IPS DF 6.9 (cell line): ENCODE data around the gene MNAT1.

ENCODE experiments used
- DNase-seq: peaks from one replicate; pipeline ENCODE4 v3.0.0-alpha.2; 2013; ENCODE audit warnings: low read depth, low spot score
- H3K27ac ChIP-seq: one replicate; pipeline ENCODE4 v1.5.1; 2013; ENCODE audit warnings: low read length, control low read depth
- H3K27me3 ChIP-seq: 2 replicates; pipeline ENCODE4 v1.6.1; 2013; ENCODE audit warnings: mild to moderate bottlenecking, low read length; ENCODE audit not compliant: control insufficient read depth, insufficient read depth
- H3K36me3 ChIP-seq: 2 replicates; pipeline ENCODE4 v1.6.1; 2013; ENCODE audit warnings: low read length; ENCODE audit not compliant: control insufficient read depth, insufficient read depth
- H3K4me1 ChIP-seq: 2 replicates; pipeline ENCODE4 v1.6.1; 2013; ENCODE audit warnings: low read length; ENCODE audit not compliant: control insufficient read depth, insufficient read depth
- H3K4me3 ChIP-seq: 2 replicates; pipeline ENCODE4 v1.5.1; 2013; ENCODE audit warnings: mild to moderate bottlenecking, low read length
- H3K9me3 ChIP-seq: 2 replicates; pipeline ENCODE4 v1.6.1; 2013; ENCODE audit warnings: low read length, inconsistent platforms; ENCODE audit not compliant: control insufficient read depth, insufficient read depth
- WGBS: extraction: QIAGEN DNeasy Blood & Tissue Kit; methylation state at CpG from one replicate; pipeline ENCODE4 v1.1.7; 2013; ENCODE audit warnings: mixed read lengths, missing lambda C conversion rate; ENCODE audit not compliant: insufficient read length, insufficient coverage; 5-methylcytosine and 5-hydroxymethylcytosine counted together

The MNAT1 gene

GRCh38 chr14:60977847-60978246 is 243.3 kb downstream of the MNAT1 start:
- no peaks in the 10 kb centered on the region for H3K4me1 ChIP-seq
- H3K27ac ChIP-seq: no peak overlapping the region
- no peaks in the 10 kb centered on the region for H3K27me3 ChIP-seq
- no CpG with 5 or more reads among the region's 2 CpGs for WGBS
- DNase-seq: no peak
- no peaks in the 10 kb centered on the region for H3K9me3 ChIP-seq
- H3K4me3 ChIP-seq: no peak overlapping the region
- peaks cover 3% of the 10 kb centered on the region; the same call in 1 of the 2 replicates for H3K36me3 ChIP-seq

DNA sequence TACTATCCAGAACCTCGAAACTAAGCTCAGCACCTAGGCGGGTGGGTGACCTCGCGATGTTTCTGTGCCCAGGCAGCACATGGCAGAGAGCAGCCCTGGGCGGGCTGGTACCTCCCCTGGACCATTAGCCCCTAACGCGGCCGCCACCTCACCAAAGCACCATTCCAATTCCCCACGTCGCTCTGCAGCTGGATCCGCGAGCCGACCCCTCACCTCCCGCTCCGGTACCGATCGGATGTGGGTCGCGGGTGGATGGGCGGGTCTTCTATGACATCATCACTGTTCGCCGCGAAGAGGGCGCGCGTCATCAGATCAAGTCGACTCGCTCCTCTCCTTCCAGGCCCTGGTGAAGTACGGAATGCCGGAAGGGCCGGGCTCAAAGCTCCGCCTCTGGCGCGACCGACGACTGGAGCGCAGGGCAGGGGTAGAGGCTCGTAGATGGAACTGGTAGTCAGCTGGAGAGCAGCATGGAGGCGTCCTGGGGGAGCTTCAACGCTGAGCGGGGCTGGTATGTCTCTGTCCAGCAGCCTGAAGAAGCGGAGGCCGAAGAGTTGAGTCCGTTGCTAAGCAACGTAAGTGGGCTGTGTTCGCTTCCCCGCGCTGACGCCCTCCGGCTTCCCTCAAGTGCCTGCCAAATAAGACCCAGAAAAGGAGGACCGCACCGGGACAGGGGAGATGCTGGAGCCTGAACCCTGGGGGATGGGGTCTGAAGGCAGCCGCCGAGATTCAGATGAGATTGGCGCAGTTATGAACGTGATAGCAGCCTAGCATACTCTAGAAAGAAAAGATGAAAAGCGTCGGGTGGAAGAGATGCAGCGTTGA is 246.5 kb downstream of the MNAT1 start, which contains the start of the genes SLC38A6 and TRMT5:
Gene SLC38A6, plus strand, starts transcription at position 435 of the 822 bp plus-strand sequence. Its CDS starts 33 bp downstream, at position 468.
Gene TRMT5, minus strand, starts transcription at position 269 of the 822 bp plus-strand sequence. Its CDS starts 106 bp downstream, at position 163.
- Histone ChIP-seq H3K36me3 (no peaks in the 10 kb centered on the region), H3K9me3 (no peaks in the 10 kb centered on the region), H3K4me1 (no peaks in the 10 kb centered on the region), H3K4me3 (peak within 1 kb of the TSS; percentile 66), H3K27me3 (no peaks in the 10 kb centered on the region), H3K27ac (no peak within 1 kb of the TSS)
- no CpG with 5 or more reads among the region's 59 CpGs for WGBS
- DNase-seq: peak; percentile 73

- no peaks in the 10 kb centered on the region for H3K27me3 ChIP-seq
- no peaks in the 10 kb centered on the region for H3K36me3 ChIP-seq
- H3K4me3 ChIP-seq: peak overlapping the region; percentile 66
- WGBS: 100% methylated on average over 1 of the region's 12 CpGs
- H3K9me3 ChIP-seq: no peaks in the 10 kb centered on the region
- H3K27ac ChIP-seq: no peak overlapping the region
- no peaks in the 10 kb centered on the region for H3K4me1 ChIP-seq
- DNase-seq: no peak
Measured at GRCh38 chr14:60981633-60982455, 247.3 kb downstream of the MNAT1 start.

DNA sequence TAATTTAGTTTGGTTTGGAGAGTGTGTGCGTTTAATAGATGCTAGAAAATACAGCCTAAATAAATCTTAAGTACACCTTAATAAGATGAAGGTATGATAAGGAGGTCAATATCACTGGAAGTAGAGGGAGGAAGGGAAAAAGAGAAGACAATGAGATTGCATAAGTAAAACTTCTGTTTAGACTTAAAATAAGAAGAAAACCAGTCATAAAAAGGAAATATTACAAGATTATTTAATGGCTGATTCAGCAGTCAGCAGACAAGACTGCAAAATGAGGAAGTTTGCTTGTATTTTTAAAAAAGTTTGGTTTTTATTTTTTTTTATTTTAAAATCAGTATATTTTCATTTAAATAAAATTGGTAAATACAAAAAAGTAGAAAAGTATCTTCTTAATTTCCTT is 249.6 kb downstream of the MNAT1 start:
- Histone ChIP-seq H3K36me3 (no peaks in the 10 kb centered on the region), H3K4me3 (no peak overlapping the region), H3K4me1 (no peaks in the 10 kb centered on the region), H3K27me3 (no peaks in the 10 kb centered on the region), H3K27ac (no peak overlapping the region), H3K9me3 (no peaks in the 10 kb centered on the region)
- WGBS: no CpG with 5 or more reads among the region's 1 CpG
- DNase-seq: no peak

DNA sequence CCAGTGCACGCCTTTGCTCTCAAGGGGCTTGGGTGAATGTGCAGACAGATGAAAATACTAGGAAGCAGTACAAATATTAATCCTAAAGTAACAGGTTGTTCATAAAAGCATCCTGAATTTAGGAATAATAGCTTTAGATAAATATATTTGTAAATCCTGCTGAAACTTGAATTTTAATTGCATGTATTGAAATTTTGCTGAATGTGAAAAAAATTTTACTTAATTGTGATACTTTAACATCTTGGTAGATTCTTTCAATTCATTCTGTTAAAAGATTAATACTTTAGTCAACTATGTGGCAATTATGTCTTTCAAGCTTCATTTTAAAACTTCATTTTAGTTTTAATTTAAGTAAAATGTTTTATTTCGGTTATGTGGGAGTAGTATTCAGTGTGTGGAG is 251.9 kb downstream of the MNAT1 start:
- WGBS: 100% methylated on average over 1 of the region's 2 CpGs
- Histone ChIP-seq H3K9me3 (no peaks in the 10 kb centered on the region), H3K4me1 (no peaks in the 10 kb centered on the region), H3K4me3 (no peak overlapping the region), H3K36me3 (no peaks in the 10 kb centered on the region), H3K27me3 (no peaks in the 10 kb centered on the region), H3K27ac (no peak overlapping the region)
- no peak for DNase-seq

DNA sequence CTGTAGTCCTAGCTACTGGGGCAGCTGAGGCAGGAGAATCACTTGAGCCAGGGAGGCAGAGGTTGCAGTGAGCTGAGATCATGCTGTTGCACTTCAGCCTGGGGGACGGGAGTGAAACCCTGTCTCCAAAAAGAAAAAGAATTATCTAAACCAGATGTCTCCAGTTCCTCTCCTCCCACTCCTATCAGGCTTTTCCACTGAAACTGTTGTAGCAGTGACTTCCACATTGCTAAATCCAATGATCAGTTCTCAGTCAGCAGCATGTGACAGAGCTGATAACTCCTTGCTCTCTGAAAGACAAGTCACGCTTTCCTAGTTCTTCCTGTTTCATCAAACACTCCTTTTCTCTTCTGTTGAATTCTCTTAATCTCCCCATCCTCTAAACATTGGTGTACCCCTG is 255.0 kb downstream of the MNAT1 start:
- no CpG with 5 or more reads among the region's 2 CpGs for WGBS
- Histone ChIP-seq H3K27me3 (no peaks in the 10 kb centered on the region), H3K27ac (no peak overlapping the region), H3K4me3 (no peak overlapping the region), H3K9me3 (no peaks in the 10 kb centered on the region), H3K4me1 (no peaks in the 10 kb centered on the region), H3K36me3 (no peaks in the 10 kb centered on the region)
- no peak for DNase-seq

DNA sequence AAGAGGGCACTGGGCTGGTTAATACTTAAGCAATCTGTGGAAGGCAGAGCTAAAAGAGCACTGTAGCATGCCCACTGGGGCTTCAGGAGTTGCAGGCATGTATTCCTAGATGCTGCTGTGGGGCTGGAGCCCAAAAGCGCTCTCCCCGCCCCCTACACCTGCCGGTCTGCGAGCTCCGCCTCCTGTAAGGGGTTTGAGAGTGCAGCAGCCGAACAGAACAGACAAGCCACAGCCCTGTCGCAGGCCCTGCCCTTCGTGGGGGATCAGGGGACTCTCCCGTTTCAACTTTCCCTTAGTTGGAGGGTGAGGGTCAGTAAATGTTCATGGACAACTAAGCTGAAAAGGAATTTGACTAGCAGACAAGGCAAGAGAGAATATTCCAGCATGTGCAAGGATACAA is 264.1 kb downstream of the MNAT1 start:
- no peaks in the 10 kb centered on the region for H3K27me3 ChIP-seq
- H3K4me1 ChIP-seq: no peaks in the 10 kb centered on the region
- no peak overlapping the region for H3K27ac ChIP-seq
- H3K9me3 ChIP-seq: no peaks in the 10 kb centered on the region
- no peak overlapping the region for H3K4me3 ChIP-seq
- no peaks in the 10 kb centered on the region for H3K36me3 ChIP-seq
- DNase-seq: no peak
- WGBS: no CpG with 5 or more reads among the region's 9 CpGs

DNA sequence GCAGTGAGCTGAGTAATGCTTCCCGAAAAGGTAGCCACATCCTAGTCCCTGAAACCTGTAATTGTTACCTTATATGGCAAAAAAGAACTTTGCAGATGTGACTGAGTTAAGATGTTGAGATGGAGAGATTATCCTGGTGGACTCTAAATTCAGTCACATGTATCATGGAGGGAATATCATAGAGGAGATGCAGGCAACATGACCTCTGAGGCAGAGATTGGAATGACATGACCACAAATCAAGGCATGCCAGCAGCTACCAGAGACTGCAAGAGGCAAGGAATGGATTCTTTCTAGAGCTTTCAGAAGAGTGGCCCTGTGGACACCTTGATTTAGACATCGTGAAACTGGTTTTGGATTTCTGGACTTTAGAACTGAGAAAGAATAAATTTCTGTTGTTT is 265.0 kb downstream of the MNAT1 start:
- WGBS: no CpG with 5 or more reads among the region's 2 CpGs
- Histone ChIP-seq H3K4me3 (no peak overlapping the region), H3K36me3 (no peaks in the 10 kb centered on the region), H3K4me1 (no peaks in the 10 kb centered on the region), H3K9me3 (no peaks in the 10 kb centered on the region), H3K27me3 (no peaks in the 10 kb centered on the region), H3K27ac (no peak overlapping the region)
- no peak for DNase-seq

DNA sequence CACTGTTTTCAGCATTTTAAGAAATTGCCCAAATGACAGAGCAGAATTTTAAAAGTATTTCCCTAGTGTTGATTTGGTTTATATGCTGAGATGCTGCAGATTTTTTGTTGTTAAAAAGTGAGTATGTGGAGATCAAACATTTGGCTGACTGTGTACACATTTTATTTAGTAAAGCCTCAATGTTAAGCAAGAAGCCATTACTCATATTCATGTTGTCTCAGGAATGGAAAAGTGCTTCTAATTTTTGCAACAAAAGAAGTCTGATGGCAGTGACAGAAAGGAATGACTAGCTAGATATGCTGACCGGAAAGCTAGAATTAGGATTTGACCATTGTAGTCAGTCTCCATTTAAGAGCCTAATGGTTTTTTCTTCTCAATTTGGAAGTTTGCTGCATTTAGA is 269.0 kb downstream of the MNAT1 start:
- Histone ChIP-seq H3K36me3 (no peaks in the 10 kb centered on the region), H3K9me3 (no peaks in the 10 kb centered on the region), H3K4me1 (no peaks in the 10 kb centered on the region), H3K27ac (no peak overlapping the region), H3K4me3 (no peak overlapping the region), H3K27me3 (no peaks in the 10 kb centered on the region)
- no peak for DNase-seq
- no CpG with 5 or more reads among the region's 1 CpG for WGBS

- Histone ChIP-seq H3K9me3 (0 out of 2 replicates have a peak, but pooled peaks cover 1% of the 10 kb centered on the region), H3K27ac (no peak overlapping the region), H3K4me1 (no peaks in the 10 kb centered on the region), H3K27me3 (no peaks in the 10 kb centered on the region), H3K4me3 (no peak overlapping the region), H3K36me3 (no peaks in the 10 kb centered on the region)
- WGBS: no CpG with 5 or more reads among the region's 1 CpG
- DNase-seq: no peak
Measured at GRCh38 chr14:61019537-61019936, 285.0 kb downstream of the MNAT1 start.
